BLaER1 treated with 17β-estradiol and CSF1 and Interleukin-3, amounts not matched to agents 10 nM and 100 nM (cell line): ENCODE results near the gene EDARADD.
"Not testable (repeated sequence)": the region's sequence is repeated elsewhere in the genome, so short reads cannot be mapped to it uniquely, and the experiment has no call there.

Experiments
- H3K27ac ChIP-seq, 11 experiments: shearing (Covaris generic); formaldehyde crosslinking; 2 replicates each; pipeline ENCODE4 v1.8.1; 2022
- H3K27me3 ChIP-seq, 11 experiments: shearing (Covaris generic); formaldehyde crosslinking; 2 replicates each; pipeline ENCODE4 v1.8.1; 2022
- H3K36me3 ChIP-seq, 11 experiments: shearing (Covaris generic); formaldehyde crosslinking; 2 replicates each; pipeline ENCODE4 v1.8.1; 2022
- H3K4me1 ChIP-seq, 10 experiments: shearing (Covaris generic); formaldehyde crosslinking; 2 replicates each; pipeline ENCODE4 v1.8.1; 2022
- H3K4me2 ChIP-seq, 11 experiments: shearing (Covaris generic); formaldehyde crosslinking; 2 replicates each; pipeline ENCODE4 v1.8.1; 2022
- H3K4me3 ChIP-seq, 10 experiments: shearing (Covaris generic); formaldehyde crosslinking; 2 replicates each; pipeline ENCODE4 v1.8.1; 2022
- H3K9ac ChIP-seq, 11 experiments: shearing (Covaris generic); formaldehyde crosslinking; 2 replicates each; pipeline ENCODE4 v1.8.1; 2022
- H3K9me3 ChIP-seq, 11 experiments: shearing (Covaris generic); formaldehyde crosslinking; replicated peaks in 1 of 11; 2 replicates each; pipeline ENCODE4 v1.8.1; 2022
- H4K20me1 ChIP-seq, 11 experiments: shearing (Covaris generic); formaldehyde crosslinking; 2 replicates each; pipeline ENCODE4 v1.8.1; 2022
- Cebpa-rat ChIP-seq, 11 experiments: shearing (Covaris generic); IDR thresholded peaks; 2 replicates each; pipeline ENCODE4 v1.8.1; 2022

The EDARADD gene

DNA sequence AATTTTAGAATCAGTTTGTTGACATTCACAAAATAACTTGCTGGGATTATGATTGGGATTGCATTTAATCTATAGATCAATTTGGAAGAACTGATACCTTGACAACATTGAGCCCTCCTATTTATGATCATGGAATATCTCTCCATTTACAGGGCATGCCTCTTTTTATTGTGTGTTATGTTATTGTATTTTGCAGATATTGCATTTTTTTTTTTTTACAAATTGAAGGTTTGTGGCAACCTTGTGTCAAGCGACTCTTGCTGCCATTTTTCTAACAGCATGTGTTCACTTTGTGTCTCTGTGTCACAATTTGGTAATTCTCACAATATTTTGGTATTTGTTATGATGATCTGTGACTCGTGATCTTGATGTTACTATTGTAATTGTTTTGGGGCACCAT is 46.3 kb downstream of the EDARADD start:
- Histone ChIP-seq H3K36me3 (no peaks in the 10 kb centered on the region), H4K20me1 (no peaks in the 10 kb centered on the region), H3K9ac (no peak overlapping the region), H3K4me1 (no peaks in the 10 kb centered on the region), H3K4me3 (no peak overlapping the region), H3K9me3 (peaks cover 8 to 25% (median 12%) of the 10 kb centered on the region in 11 experiments; a peak in 18 of 22 replicates), H3K27ac (no peak overlapping the region), H3K27me3 (no peaks in the 10 kb centered on the region), H3K4me2 (no peak overlapping the region)
- TF ChIP-seq Cebpa-rat (IDR thresholded peaks at IDR 0.05) = no peak

DNA sequence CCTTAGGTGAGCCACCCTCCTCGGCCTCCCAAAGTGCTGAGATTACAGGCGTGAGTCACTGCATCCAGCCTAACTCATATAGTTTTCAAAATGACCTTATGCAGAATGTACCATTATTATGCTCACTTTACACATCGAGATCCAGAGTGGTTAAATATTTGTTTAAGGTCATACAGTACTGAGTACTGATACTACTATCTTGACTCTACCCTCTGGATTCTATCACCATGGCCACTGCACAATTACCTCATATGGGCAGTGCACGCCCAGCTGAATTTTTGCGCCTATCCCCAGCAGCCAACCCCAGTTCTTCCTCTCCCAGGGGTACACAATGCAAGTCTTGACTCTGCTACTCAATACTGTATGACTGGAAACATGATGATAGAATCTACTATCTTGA is 56.7 kb downstream of the EDARADD start:
- no peaks in the 10 kb centered on the region for H3K27me3 ChIP-seq
- TF ChIP-seq Cebpa-rat (IDR thresholded peaks at IDR 0.05) = no peak
- no peaks in the 10 kb centered on the region for H4K20me1 ChIP-seq
- H3K4me2 ChIP-seq = no peak overlapping the region
- peaks cover 0 to 9% (median 0%) of the 10 kb centered on the region in 10 experiments; a peak in 4 of 20 replicates for H3K4me1 ChIP-seq
- H3K9me3 ChIP-seq = peaks cover 0 to 5% (median under 1%) of the 10 kb centered on the region in 11 experiments; a peak in 4 of 22 replicates
- H3K9ac ChIP-seq = no peak overlapping the region
- no peaks in the 10 kb centered on the region for H3K36me3 ChIP-seq
- H3K4me3 ChIP-seq = no peak overlapping the region
- H3K27ac ChIP-seq = no peak overlapping the region

DNA sequence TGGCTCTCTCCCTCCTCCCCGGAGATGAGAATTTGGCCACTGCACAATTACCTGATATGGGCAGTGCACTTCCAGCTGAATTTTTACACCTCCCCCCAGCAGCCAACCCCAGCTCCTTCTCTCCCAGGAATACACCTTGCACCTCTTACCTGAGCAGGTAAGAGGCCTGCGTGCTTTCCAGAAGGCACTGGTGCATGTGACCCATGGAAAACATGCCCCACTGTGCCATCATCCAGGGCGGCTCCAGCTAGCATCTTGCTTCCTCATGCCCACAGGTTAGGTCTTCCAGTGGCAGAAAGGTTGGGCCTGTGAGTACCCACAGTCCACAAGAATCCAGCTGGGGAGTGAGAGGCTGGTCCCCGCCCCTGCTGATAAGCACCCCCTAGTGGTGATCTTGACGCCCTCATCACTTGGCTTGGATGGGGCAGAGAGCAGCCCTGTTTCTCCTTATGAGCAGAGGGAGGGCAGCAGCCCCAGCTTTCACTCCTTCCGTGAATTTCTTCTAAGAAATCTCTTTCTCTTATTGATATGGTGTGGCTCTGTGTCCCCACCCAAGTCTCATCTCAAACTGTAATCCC is 57.8 kb downstream of the EDARADD start:
- no peak for TF ChIP-seq Cebpa-rat (IDR thresholded peaks at IDR 0.05)
- Histone ChIP-seq H3K9me3 (no peaks in the 10 kb centered on the region), H3K27me3 (no peaks in the 10 kb centered on the region), H3K27ac (no peak overlapping the region), H3K4me2 (no peak overlapping the region), H3K36me3 (no peaks in the 10 kb centered on the region), H3K4me1 (peaks cover 0 to 19% (median 0%) of the 10 kb centered on the region in 10 experiments; a peak in 7 of 20 replicates), H3K9ac (no peak overlapping the region), H4K20me1 (no peaks in the 10 kb centered on the region), H3K4me3 (no peak overlapping the region)

DNA sequence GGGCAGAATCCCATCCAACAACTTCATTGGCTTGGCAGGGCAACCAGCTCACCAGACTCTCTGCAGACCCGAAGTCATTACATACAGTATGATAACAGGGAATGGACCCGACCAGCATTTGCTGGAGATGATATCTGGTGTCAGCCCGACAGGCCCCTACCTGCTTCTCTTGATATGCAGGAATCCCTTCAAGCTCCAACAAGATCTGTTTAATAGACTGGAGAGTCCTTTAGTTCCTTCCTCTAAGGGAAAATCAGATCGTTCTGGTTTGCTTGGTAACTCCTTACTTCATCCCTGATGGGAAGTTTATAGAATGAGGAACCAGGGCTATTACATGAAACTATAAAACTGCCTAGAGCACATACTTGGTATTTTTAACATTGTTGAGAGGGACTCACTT is 61.2 kb downstream of the EDARADD start:
- Histone ChIP-seq H3K4me3 (no peak overlapping the region), H3K27me3 (no peaks in the 10 kb centered on the region), H3K4me2 (peak overlapping the region in 1 of 11 experiments; percentile 49; a peak in 2 of 22 replicates), H3K36me3 (no peaks in the 10 kb centered on the region), H3K4me1 (peaks cover 0 to 19% (median 0%) of the 10 kb centered on the region in 10 experiments; a peak in 7 of 20 replicates), H3K9ac (no peak overlapping the region), H3K27ac (no peak overlapping the region), H3K9me3 (no peaks in the 10 kb centered on the region), H4K20me1 (no peaks in the 10 kb centered on the region)
- no peak for TF ChIP-seq Cebpa-rat (IDR thresholded peaks at IDR 0.05)

DNA sequence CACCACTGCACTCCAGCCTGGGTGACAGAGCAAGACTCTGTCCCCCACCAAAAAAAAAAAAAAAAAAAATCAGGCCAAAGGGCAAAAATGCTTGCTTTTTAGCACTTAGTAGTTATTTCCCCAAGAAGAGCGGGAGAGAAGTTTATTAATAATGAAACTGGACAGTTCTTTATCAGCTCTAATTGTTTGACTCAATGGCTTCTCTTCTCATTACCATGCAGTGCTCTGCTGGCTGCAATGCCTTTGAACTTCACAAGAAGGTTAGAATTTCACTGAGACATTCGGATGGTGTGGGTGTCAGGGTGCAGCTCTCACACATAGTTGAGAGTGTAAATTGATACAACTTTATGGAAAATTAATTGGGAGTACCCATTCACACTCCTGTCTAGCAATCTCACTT is 63.7 kb downstream of the EDARADD start:
- H3K27ac ChIP-seq = no peak overlapping the region
- no peaks in the 10 kb centered on the region for H3K27me3 ChIP-seq
- H3K4me1 ChIP-seq = peaks cover 0 to 19% (median 0%) of the 10 kb centered on the region in 10 experiments; a peak in 7 of 20 replicates
- H3K4me3 ChIP-seq = no peak overlapping the region
- no peak overlapping the region for H3K9ac ChIP-seq
- TF ChIP-seq Cebpa-rat (IDR thresholded peaks at IDR 0.05) = no peak
- H3K36me3 ChIP-seq = no peaks in the 10 kb centered on the region
- H3K4me2 ChIP-seq = no peak overlapping the region
- no peaks in the 10 kb centered on the region for H4K20me1 ChIP-seq
- H3K9me3 ChIP-seq = no peaks in the 10 kb centered on the region

DNA sequence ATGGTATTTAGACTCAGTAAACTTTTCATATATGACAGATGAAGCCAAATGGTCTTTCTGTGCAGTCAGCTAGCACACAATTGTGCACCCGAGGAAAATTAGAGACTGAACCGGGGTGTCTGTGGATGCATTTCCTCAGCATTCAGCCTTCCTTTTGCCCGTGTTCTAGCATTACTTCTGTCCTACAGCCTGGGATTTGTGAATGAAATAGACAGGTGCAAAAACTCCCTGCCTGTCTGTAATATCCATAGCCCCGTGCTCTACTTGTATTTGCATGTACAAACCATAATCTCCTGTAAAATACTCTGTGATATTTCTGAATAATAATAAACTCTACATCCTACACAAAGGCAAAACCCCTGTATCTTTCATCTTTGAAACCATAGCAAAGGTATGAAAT is 64.9 kb downstream of the EDARADD start:
- H3K27ac ChIP-seq = no peak overlapping the region
- peaks cover 0 to 19% (median 0%) of the 10 kb centered on the region in 10 experiments; a peak in 7 of 20 replicates for H3K4me1 ChIP-seq
- no peaks in the 10 kb centered on the region for H3K36me3 ChIP-seq
- TF ChIP-seq Cebpa-rat (IDR thresholded peaks at IDR 0.05) = no peak
- no peak overlapping the region for H3K4me2 ChIP-seq
- H4K20me1 ChIP-seq = no peaks in the 10 kb centered on the region
- no peak overlapping the region for H3K4me3 ChIP-seq
- H3K9me3 ChIP-seq = no peaks in the 10 kb centered on the region
- H3K27me3 ChIP-seq = no peaks in the 10 kb centered on the region
- H3K9ac ChIP-seq = no peak overlapping the region

DNA sequence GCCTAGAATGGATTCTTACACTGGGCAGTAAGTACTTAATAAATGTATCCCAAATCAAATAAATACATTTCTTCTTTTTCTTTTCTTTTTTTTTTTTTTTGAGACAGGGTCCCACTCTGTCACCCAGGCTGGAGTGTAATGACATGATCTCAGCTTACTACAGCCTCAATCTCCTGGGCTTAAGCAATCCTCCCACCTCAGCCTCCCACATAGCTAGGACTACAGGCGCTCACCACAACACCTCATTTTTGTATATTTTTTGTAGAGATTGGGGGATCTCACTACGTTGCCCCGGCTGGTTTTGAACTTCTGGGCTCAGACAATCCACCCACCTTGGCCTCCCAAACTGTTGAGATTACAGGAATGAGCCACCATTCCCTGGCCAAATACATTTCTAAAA is 66.0 kb downstream of the EDARADD start:
- Histone ChIP-seq H3K36me3 (no peaks in the 10 kb centered on the region), H3K4me3 (no peak overlapping the region), H3K4me2 (no peak overlapping the region), H3K9me3 (no peaks in the 10 kb centered on the region), H3K9ac (no peak overlapping the region), H3K4me1 (peaks cover 0 to 18% (median 0%) of the 10 kb centered on the region in 10 experiments; a peak in 7 of 20 replicates), H3K27me3 (no peaks in the 10 kb centered on the region), H4K20me1 (no peaks in the 10 kb centered on the region), H3K27ac (no peak overlapping the region)
- no peak for TF ChIP-seq Cebpa-rat (IDR thresholded peaks at IDR 0.05)

DNA sequence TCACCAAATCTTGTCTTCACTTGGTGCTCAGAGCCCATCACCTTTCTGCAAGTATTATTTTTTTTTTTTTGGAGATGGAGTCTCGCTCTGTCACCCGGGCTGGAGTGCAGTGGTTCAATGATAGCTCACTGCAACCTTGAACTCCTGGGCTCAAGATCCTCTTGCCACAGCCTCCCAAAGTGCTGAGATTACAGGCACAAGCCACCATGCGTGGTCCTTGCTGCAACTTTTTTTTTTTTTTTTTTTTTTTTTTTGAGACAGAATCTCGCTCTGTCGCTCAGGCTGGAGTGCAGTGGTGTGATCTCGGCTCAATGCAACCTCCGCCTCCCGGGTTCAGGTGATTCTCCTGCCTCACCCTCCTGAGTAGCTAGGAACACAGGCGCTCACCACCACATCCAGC is 70.1 kb downstream of the EDARADD start:
- H4K20me1 ChIP-seq, H3K36me3 ChIP-seq, H3K4me1 ChIP-seq, H3K4me2 ChIP-seq, H3K4me3 ChIP-seq, H3K9me3 ChIP-seq, H3K27me3 ChIP-seq, H3K27ac ChIP-seq, H3K9ac ChIP-seq: not testable (repeated sequence)

DNA sequence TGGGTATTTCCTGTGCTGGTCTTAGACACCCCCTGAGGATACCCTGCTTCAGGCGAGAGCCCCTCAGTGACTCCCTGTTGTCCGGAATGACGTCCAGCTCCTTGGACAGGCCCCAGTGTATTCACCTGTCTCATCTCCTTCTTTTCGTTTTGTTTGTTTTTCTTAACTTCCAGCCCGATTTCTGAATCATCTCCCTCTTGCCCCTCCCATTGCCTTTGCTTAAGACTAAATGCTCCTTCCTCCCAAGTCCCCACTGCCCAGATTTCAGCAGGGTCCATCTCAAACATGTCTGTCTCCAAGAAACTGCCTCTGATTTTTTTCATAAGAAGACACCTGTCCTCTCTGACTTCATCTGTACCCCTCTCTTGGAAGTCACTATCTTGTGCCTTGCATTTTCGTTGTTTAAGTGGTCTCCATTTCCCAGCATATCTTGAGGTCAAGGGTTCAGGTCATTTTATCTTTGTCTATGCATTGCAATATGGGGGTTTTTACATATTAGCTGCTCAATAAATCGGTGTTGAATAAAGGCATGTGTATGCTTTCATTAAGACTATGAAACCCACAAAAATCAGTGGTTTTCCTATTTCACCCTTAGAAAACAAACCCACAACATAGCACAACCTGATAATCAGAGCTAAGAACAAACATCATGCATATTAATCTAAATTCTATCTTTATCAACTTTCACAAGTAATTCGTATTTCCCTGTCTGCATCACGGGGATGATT is 71.3 kb downstream of the EDARADD start:
- Histone ChIP-seq H3K27ac (no peak overlapping the region), H3K4me3 (no peak overlapping the region), H3K4me1 (peaks cover 0 to 7% (median 0%) of the 10 kb centered on the region in 10 experiments; a peak in 1 of 20 replicates), H3K9ac (no peak overlapping the region), H3K9me3 (no peaks in the 10 kb centered on the region), H3K4me2 (no peak overlapping the region), H3K27me3 (no peaks in the 10 kb centered on the region), H4K20me1 (no peaks in the 10 kb centered on the region), H3K36me3 (no peaks in the 10 kb centered on the region)
- TF ChIP-seq Cebpa-rat (IDR thresholded peaks at IDR 0.05) = no peak

DNA sequence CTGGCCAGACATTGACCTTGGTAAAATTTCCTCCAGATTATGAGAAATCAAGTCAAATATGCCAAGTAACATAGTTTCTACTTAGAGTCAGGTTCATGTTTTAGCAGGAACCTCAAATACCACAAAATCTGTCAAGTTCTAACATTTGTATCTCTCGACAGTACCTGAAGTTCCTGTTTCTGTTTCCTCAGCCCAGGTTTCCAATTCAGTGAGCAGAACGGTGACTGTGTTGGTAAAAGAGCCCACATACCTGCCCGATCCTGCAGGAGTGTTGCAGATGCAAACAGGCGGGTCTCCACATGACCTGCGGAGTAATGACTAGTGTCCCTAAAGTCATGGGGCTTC is 71.8 kb downstream of the EDARADD start:
- no peak overlapping the region for H3K27ac ChIP-seq
- no peak for TF ChIP-seq Cebpa-rat (IDR thresholded peaks at IDR 0.05)
- no peaks in the 10 kb centered on the region for H3K27me3 ChIP-seq
- H3K9me3 ChIP-seq = no peaks in the 10 kb centered on the region
- no peaks in the 10 kb centered on the region for H3K36me3 ChIP-seq
- no peak overlapping the region for H3K4me3 ChIP-seq
- peaks cover 0 to 11% (median 2%) of the 10 kb centered on the region in 10 experiments; a peak in 11 of 20 replicates for H3K4me1 ChIP-seq
- no peak overlapping the region for H3K9ac ChIP-seq
- H4K20me1 ChIP-seq = no peaks in the 10 kb centered on the region
- H3K4me2 ChIP-seq = no peak overlapping the region
